Smooth muscle cell of the brain vasculature (primary cell): ENCODE results near the gene FBH1.
"Not testable (repeated sequence)": the region's sequence is repeated elsewhere in the genome, so short reads cannot be mapped to it uniquely, and the experiment has no call there.

ENCODE experiments used
- DNase-seq: peaks from one replicate; pipeline ENCODE4 v3.0.0-alpha.2; 2012; ENCODE audit warnings: low read depth, low spot score

FBH1 gene

GRCh38 chr10:5876181-5876768 lies 13.8 kb upstream of the FBH1 start:
- DNase-seq = no peak

DNA sequence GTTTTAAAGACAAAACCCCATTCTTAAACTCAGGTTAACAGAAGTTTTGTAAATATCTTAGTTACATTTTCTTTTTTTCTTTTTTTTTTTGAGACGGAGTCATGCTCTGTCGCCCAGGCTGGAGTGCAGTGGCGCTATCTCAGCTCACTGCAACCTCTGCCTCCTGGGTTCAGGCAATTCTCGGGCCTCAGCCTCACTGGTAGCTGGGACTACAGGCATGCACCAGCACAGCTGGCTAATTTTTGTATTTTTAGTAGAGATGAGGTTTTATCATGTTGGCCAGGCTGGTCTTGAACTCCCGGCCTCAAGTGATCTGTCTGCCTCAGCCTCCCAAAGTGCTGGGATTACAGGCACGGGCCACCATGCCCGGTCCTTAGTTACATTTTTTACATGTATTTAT lies 13.0 kb upstream of the FBH1 start:
- DNase-seq = not testable (repeated sequence)

DNA sequence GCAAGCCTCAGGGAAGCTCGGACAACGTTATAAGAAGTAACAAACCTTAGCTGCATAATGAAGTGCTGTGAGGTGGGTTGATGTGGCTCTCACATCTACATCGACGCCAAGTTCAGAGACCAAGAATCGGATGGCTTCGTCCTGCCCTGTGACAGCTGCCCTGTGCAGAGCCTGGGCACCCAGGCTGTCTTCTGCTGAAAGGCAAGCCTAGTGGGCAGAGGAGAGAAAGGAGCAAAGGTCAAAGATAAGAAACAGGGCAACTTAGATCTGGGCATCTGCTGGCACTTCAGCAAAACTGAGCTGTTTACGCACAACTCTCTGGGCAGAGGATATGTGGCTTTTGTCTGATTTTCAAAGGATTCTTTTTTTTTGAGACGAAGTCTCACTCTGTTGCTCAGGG lies 7.1 kb upstream of the FBH1 start:
- DNase-seq = no peak

GRCh38 chr10:5885619-5886018 lies 4.4 kb upstream of the FBH1 start:
- DNase-seq = no peak

GRCh38 chr10:5887029-5887428 lies 3.0 kb upstream of the FBH1 start:
- no peak for DNase-seq

DNA sequence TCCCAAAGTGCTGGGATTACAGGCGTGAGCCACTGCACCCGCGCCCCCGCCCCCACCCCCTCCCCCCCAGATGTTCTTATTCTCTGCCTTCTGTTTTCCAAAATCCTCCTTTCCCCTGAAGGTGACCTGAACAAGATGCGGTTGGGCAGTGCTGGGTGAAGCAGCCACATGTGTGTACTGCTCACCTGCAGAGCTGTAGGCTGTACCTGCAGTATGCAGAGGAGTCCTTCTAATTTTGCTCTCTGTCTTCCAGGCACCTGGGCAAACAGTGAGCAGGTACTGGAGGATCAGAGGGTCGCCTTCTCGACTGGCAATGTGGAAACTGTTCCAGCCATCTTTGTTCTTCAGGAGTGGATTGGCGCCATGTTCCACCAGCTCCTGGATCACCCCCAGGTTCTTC lies 2.4 kb upstream of the FBH1 start:
- DNase-seq = no peak

DNA sequence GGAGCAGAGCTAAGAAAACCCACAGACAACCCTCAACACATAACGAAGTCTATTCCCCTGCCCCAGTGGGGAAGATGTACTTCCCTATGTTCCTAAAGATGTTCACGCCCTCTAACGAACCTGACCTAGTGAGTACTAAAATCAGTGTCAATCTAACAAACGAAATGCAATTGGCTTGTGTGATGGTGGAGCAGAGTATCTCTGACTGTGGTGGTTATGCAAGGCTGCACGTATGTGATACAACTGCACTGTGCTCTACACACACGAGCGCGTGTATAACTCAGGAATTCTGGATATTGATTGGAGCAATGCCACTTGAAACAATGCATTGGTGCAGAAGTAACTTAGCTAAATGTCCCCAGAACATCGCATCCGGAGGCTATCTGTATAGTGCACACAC lies 1.7 kb upstream of the FBH1 start:
- no peak for DNase-seq

DNA sequence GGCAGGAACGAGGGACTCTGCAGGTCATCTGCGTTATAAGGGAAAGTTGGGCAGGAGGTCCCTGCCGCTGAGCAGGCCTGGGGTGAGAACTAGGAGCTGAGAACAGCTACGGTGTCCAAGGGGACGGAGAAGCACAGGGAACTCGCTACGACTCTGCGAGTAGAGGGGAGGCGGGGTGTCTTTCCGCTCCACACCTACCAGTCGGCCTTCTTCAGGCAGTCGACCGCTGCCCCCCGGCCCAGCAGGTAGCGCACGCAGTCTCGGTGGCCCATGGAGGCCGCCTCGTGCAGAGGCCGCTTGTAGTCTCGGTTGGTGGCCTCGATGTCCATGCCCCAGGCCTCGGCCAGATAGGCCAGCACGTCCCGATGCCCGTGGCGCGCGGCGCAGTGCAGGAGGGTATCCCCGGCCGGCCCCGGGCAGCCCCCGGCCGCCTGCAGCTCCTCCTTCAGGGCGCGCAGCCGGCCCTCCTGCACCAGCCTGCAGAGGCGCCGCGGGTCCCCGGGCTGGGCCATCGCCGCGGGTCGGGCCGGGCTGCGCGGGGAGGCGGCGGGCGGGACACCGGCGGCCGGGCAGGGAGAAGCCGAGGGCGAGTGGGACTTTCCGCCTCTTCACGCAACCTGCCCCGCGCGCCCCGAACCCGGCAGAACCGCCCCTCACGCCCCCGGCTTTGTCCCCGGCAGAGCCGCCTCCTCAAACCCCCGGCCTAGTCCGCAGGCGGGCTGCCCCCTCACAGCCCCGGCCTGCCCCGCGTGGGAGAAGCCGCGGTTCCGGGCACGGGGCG lies 1.0 kb upstream of the FBH1 start:
- DNase-seq = no peak

- DNase-seq = no peak
Measured at GRCh38 chr10:5890452-5890915, 441 bp downstream of the FBH1 start.

- no peak for DNase-seq
Measured at GRCh38 chr10:5891009-5891408, 966 bp downstream of the FBH1 start.

- DNase-seq = no peak
Measured at GRCh38 chr10:5892007-5892406, 2.0 kb downstream of the FBH1 start.

- DNase-seq = no peak
Measured at GRCh38 chr10:5893321-5893720, 3.3 kb downstream of the FBH1 start.

DNA sequence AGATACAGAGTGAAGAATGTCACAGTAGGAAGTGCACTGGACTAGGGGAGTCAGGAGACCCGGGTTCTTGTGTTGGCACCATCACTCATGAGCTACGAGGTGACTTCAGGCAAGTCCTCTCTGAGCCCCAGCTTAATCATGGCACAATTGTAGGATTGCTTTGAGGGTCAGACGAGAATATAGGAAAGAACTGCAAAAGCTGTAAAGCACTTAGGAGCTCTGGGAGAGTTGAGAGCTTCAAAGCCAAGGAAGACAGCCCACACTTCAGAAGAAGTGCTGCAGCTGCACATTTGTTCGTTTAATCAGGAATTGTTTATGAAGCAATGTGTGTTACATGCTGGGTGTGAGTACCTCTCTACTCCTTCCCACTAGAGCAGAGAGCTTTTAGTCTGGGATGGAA lies 4.4 kb downstream of the FBH1 start:
- no peak for DNase-seq

GRCh38 chr10:5894873-5895272 lies 4.8 kb downstream of the FBH1 start:
- no peak for DNase-seq

GRCh38 chr10:5895365-5895764 lies 5.3 kb downstream of the FBH1 start:
- DNase-seq = no peak

DNA sequence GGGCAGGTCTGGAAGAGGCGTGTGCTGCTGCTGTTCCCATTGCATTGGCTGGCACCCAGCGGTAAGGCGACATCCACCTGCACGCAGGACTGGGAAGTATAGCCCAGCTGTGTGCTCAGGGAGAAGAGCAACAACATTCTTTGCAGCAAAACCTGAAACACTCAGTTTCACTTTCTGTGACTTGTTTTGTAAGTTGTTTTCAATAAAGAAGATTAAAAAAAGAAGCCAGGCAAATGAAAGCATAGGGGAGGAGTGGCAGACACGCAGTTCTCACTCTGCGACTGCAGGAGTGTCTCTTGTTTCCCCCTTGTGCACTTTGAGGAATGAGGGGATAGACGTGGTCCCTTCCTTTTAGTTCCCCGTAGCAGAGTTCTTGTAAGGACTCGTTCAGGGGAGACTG lies 5.8 kb downstream of the FBH1 start:
- no peak for DNase-seq

GRCh38 chr10:5896208-5897052 lies 6.4 kb downstream of the FBH1 start:
- DNase-seq = no peak

- DNase-seq = no peak
Measured at GRCh38 chr10:5897053-5897340, 7.0 kb downstream of the FBH1 start.

DNA sequence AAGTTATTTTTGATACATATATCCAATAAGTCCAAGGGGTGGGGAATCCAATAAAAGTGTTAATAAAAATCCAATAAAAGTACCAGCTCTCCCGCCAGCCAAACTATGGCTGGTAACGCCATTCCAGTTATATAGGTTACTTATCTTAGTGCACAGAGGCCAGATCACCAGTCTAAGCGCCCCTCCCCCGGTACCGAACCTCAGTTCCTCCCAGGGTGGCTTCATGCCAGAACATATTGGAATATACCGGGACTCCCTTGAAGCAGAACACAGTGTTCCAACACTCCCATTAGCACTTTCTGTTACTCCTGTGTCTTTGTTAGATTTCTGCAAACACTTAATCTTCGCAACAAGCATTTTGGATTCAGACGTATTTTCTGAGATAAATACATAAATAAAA lies 7.5 kb downstream of the FBH1 start:
- DNase-seq = no peak

GRCh38 chr10:5898163-5898562 lies 8.1 kb downstream of the FBH1 start:
- DNase-seq = no peak

- DNase-seq = no peak
Measured at GRCh38 chr10:5900247-5900646, 10.2 kb downstream of the FBH1 start.

- no peak for DNase-seq
Measured at GRCh38 chr10:5902511-5903274, 12.7 kb downstream of the FBH1 start.
